GM23338 (cell line): ENCODE measurements around the gene MICAL3. TPM values are rescaled to one million over a fixed set of nuclear protein-coding genes. Genes with fewer than 3 reads are reported as not detected.

Experiments used
- ATAC-seq: fragments of 200-7000 bp; cut with Tn5 transposase; 3 replicates; pipeline ENCODE4 v1.9.1; 2020
- DNase-seq: peaks from one replicate; pipeline ENCODE4 v3.0.0-alpha.2; 2015; ENCODE audit warnings: low spot score
- H2AFZ ChIP-seq: fragments of 200-600 bp; sonication (generic); 2 replicates; pipeline ENCODE4 v1.8.0; 2016; ENCODE audit warnings: antibody characterized with exemption, mild to moderate bottlenecking, moderate library complexity
- H3F3A ChIP-seq: fragments of 200-600 bp; sonication (generic); replicated peaks from 2 replicates; pipeline ENCODE4 v1.8.0; 2017; ENCODE audit warnings: antibody characterized with exemption, mixed run types, low read depth
- H3K27ac ChIP-seq: fragments of 200-600 bp; sonication (generic); 2 replicates; pipeline ENCODE4 v1.6.1; 2016; ENCODE audit warnings: low read depth
- H3K27me3 ChIP-seq: fragments of 200-600 bp; sonication (generic); 2 replicates; pipeline ENCODE4 v1.8.0; 2016; ENCODE audit warnings: mild to moderate bottlenecking, mixed run types, moderate library complexity; ENCODE audit not compliant: insufficient read depth
- H3K36me3 ChIP-seq: fragments of 200-600 bp; sonication (generic); 2 replicates; pipeline ENCODE4 v1.8.0; 2016; ENCODE audit warnings: mild to moderate bottlenecking; ENCODE audit not compliant: insufficient read depth
- H3K4me1 ChIP-seq: fragments of 200-600 bp; sonication (generic); 2 replicates; pipeline ENCODE4 v1.8.0; 2016; ENCODE audit warnings: mild to moderate bottlenecking, moderate library complexity; ENCODE audit not compliant: insufficient read depth
- H3K4me2 ChIP-seq: fragments of 200-600 bp; sonication (generic); 2 replicates; pipeline ENCODE4 v1.7.1; 2017; ENCODE audit warnings: mixed run types
- H3K4me3 ChIP-seq: fragments of 200-600 bp; sonication (generic); 2 replicates; pipeline ENCODE4 v1.6.1; 2016; ENCODE audit warnings: mixed run types
- H3K79me2 ChIP-seq: fragments of 200-600 bp; sonication (generic); replicated peaks from 2 replicates; pipeline ENCODE4 v1.8.0; 2017; ENCODE audit warnings: mild to moderate bottlenecking; ENCODE audit not compliant: insufficient read depth
- H3K9me2 ChIP-seq: fragments of 200-600 bp; sonication (generic); 2 replicates; pipeline ENCODE4 v1.8.0; 2017; ENCODE audit not compliant: insufficient read depth
- H4K20me1 ChIP-seq: fragments of 200-600 bp; sonication (generic); replicated peaks from 2 replicates; pipeline ENCODE4 v1.8.0; 2017; ENCODE audit warnings: mild to moderate bottlenecking; ENCODE audit not compliant: insufficient read depth
- H3K27ac Mint-ChIP-seq: 2 replicates; pipeline ENCODE4 v1.8.0; 2020; ENCODE audit warnings: inconsistent platforms, mild to moderate bottlenecking, moderate library complexity, mixed read lengths
- H3K27me3 Mint-ChIP-seq: 3 replicates; pipeline ENCODE4 v1.8.0; 2022; ENCODE audit warnings: low read depth, mild to moderate bottlenecking, moderate library complexity, mixed read lengths, inconsistent platforms; ENCODE audit not compliant: insufficient read depth, poor library complexity
- H3K36me3 Mint-ChIP-seq: 3 replicates; pipeline ENCODE4 v1.8.0; 2021; ENCODE audit warnings: low read depth, mild to moderate bottlenecking, inconsistent platforms, moderate library complexity, mixed read lengths
- H3K4me1 Mint-ChIP-seq: 3 replicates; pipeline ENCODE4 v1.8.0; 2020; ENCODE audit warnings: mild to moderate bottlenecking, inconsistent platforms, mixed read lengths
- H3K4me3 Mint-ChIP-seq: 3 replicates; pipeline ENCODE4 v1.8.0; 2021; ENCODE audit warnings: moderate library complexity, mild to moderate bottlenecking, inconsistent platforms, mixed read lengths
- H3K9me3 Mint-ChIP-seq: 3 replicates; pipeline ENCODE4 v1.8.0; 2020; ENCODE audit warnings: moderate library complexity, mild to moderate bottlenecking, inconsistent platforms, mixed read lengths
- CREB1 ChIP-seq: fragments of 250-450 bp; sonication (Bioruptor Pico); IDR thresholded peaks from 2 replicates; pipeline ENCODE4 v1.5.0; 2020; ENCODE audit warnings: low read depth, mild to moderate bottlenecking, moderate library complexity
- EZH2 ChIP-seq: fragments of 200-600 bp; sonication (generic); IDR thresholded peaks from one replicate; pipeline ENCODE4 v1.8.0; 2017; ENCODE audit warnings: antibody characterized with exemption, mild to moderate bottlenecking, low read depth; ENCODE audit not compliant: unreplicated experiment
- EZH2phosphoT487 ChIP-seq: fragments of 200-600 bp; sonication (generic); IDR thresholded peaks from one replicate; pipeline ENCODE4 v1.8.1; 2018; ENCODE audit warnings: antibody characterized with exemption; ENCODE audit not compliant: unreplicated experiment
- JUNB ChIP-seq: IDR thresholded peaks from one replicate; pipeline ENCODE4 v1.6.1; 2016; ENCODE audit warnings: antibody characterized with exemption; ENCODE audit not compliant: unreplicated experiment
- NANOG ChIP-seq: IDR thresholded peaks from 2 replicates; pipeline ENCODE4 v1.6.1; 2016; ENCODE audit warnings: antibody characterized with exemption, borderline replicate concordance
- POLR2AphosphoS5 ChIP-seq: IDR thresholded peaks from 2 replicates; pipeline ENCODE4 v1.6.1; 2016; ENCODE audit warnings: antibody characterized with exemption, low read depth
- STAT1 ChIP-seq: IDR thresholded peaks from one replicate; pipeline ENCODE4 v1.6.1; 2016; ENCODE audit warnings: antibody characterized with exemption; ENCODE audit not compliant: unreplicated experiment
- ZNF114 ChIP-seq: fragments of 250-450 bp; sonication (Bioruptor Pico); IDR thresholded peaks from 2 replicates; pipeline ENCODE4 v1.5.0; 2020; ENCODE audit warnings: mild to moderate bottlenecking, moderate library complexity
- ZNF331 ChIP-seq: fragments of 250-450 bp; sonication (Bioruptor Pico); IDR thresholded peaks from 2 replicates; pipeline ENCODE4 v1.5.0; 2020; ENCODE audit warnings: low read depth, mild to moderate bottlenecking, moderate library complexity
- polyA plus RNA-seq: library from polyadenylated mRNA; unstranded; fragments of >200 nt; fragmentation: Nextera tagmentation; extraction: Ambion mirVana; gene quantifications from 2 replicates; pipeline ENCODE4 v1.2.1, GENCODE V29; 2016
- total RNA-seq: library from RNA; depleted of rRNA; stranded (reverse); fragments of >200 nt; shearing (Covaris generic); gene quantifications from 2 replicates; pipeline ENCODE4 v1.2.3, GENCODE V29; 2014
- TF ChIP-seq, protein P1 (sequence below): IDR thresholded peaks from one replicate; pipeline ENCODE4 v1.6.1; 2018; ENCODE audit warnings: antibody characterized with exemption; ENCODE audit not compliant: unreplicated experiment
- TF ChIP-seq, protein P2 (sequence below): fragments of 250-450 bp; sonication (Bioruptor Pico); IDR thresholded peaks from 2 replicates; pipeline ENCODE4 v1.5.0; 2020; ENCODE audit warnings: mild to moderate bottlenecking, moderate library complexity
- TF ChIP-seq, protein P3 (sequence below): IDR thresholded peaks from 2 replicates; pipeline ENCODE4 v1.6.1; 2016; ENCODE audit warnings: antibody characterized with exemption
- TF ChIP-seq, protein P4 (sequence below), 2 experiments: fragments of 200-600 bp in 1 of 2; sonication (generic) in 1 of 2; conservative IDR thresholded peaks; 2 replicates each; pipeline versions ENCODE4 v1.5.1 to v1.6.1; 2016 to 2017; ENCODE audit warnings: antibody characterized with exemption in 2 of 2, low read depth in 2 of 2, mild to moderate bottlenecking in 2 of 2, moderate library complexity in 1 of 2

The MICAL3 gene
- total and polyA plus RNA-seq, 2 experiments from 2014 or later: 10.1 to 33.9 TPM

DNA sequence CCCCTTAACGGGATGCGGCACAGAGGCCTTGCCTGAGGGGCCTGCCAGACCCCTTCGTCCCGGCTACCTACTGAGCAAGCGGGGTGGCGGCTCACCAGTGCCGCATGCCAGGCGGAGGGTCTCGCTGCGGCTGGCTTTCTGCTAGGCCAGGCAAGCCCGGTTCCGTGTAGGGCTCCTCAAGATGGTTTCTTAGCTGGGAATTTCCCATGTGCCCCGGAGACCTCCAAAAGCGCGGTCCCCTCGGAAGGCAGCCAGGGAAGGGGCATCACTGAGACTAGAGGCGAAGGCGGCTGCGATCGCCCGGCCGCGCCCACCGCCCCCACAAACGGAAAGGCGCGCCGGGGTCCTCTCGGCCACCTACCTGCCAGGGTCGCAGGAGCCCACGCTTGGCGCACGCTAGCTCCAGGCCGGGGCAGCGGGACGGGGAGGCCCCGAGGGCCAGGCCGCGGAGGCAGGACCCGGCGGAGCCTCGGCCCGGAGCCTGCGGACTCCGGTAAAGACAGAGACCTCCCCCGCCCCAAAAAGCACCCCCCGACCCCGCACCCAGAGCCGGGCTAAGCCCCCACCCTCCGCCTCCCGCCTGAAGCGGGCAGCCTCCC, 23.8 kb downstream of the MICAL3 start:
- peaks cover 16% of the 10 kb centered on the region; the same call in 1 of the 2 replicates for H4K20me1 ChIP-seq
- H3K36me3 ChIP-seq: no peaks in the 10 kb centered on the region
- ATAC-seq (peak; percentile 38), DNase-seq (peak; percentile 72)
- peak overlapping the region; percentile 84 for H3K4me3 ChIP-seq
- peaks cover 10% of the 10 kb centered on the region for H3K4me1 ChIP-seq
- peaks cover 8% of the 10 kb centered on the region; the same call in 1 of the 3 replicates for H3K9me3 Mint-ChIP-seq
- TF ChIP-seq JUNB (no peak), CREB1 (CRISPR knock-in tag) (no peak), POLR2AphosphoS5 (no peak), ZNF331 (no peak), ZNF114 (no peak), NANOG (no peak), STAT1 (no peak), EZH2 (no peak), EZH2phosphoT487 (no peak)
- TF ChIP-seq, protein P1, sequence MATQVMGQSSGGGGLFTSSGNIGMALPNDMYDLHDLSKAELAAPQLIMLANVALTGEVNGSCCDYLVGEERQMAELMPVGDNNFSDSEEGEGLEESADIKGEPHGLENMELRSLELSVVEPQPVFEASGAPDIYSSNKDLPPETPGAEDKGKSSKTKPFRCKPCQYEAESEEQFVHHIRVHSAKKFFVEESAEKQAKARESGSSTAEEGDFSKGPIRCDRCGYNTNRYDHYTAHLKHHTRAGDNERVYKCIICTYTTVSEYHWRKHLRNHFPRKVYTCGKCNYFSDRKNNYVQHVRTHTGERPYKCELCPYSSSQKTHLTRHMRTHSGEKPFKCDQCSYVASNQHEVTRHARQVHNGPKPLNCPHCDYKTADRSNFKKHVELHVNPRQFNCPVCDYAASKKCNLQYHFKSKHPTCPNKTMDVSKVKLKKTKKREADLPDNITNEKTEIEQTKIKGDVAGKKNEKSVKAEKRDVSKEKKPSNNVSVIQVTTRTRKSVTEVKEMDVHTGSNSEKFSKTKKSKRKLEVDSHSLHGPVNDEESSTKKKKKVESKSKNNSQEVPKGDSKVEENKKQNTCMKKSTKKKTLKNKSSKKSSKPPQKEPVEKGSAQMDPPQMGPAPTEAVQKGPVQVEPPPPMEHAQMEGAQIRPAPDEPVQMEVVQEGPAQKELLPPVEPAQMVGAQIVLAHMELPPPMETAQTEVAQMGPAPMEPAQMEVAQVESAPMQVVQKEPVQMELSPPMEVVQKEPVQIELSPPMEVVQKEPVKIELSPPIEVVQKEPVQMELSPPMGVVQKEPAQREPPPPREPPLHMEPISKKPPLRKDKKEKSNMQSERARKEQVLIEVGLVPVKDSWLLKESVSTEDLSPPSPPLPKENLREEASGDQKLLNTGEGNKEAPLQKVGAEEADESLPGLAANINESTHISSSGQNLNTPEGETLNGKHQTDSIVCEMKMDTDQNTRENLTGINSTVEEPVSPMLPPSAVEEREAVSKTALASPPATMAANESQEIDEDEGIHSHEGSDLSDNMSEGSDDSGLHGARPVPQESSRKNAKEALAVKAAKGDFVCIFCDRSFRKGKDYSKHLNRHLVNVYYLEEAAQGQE: no peak
- TF ChIP-seq, protein P2, sequence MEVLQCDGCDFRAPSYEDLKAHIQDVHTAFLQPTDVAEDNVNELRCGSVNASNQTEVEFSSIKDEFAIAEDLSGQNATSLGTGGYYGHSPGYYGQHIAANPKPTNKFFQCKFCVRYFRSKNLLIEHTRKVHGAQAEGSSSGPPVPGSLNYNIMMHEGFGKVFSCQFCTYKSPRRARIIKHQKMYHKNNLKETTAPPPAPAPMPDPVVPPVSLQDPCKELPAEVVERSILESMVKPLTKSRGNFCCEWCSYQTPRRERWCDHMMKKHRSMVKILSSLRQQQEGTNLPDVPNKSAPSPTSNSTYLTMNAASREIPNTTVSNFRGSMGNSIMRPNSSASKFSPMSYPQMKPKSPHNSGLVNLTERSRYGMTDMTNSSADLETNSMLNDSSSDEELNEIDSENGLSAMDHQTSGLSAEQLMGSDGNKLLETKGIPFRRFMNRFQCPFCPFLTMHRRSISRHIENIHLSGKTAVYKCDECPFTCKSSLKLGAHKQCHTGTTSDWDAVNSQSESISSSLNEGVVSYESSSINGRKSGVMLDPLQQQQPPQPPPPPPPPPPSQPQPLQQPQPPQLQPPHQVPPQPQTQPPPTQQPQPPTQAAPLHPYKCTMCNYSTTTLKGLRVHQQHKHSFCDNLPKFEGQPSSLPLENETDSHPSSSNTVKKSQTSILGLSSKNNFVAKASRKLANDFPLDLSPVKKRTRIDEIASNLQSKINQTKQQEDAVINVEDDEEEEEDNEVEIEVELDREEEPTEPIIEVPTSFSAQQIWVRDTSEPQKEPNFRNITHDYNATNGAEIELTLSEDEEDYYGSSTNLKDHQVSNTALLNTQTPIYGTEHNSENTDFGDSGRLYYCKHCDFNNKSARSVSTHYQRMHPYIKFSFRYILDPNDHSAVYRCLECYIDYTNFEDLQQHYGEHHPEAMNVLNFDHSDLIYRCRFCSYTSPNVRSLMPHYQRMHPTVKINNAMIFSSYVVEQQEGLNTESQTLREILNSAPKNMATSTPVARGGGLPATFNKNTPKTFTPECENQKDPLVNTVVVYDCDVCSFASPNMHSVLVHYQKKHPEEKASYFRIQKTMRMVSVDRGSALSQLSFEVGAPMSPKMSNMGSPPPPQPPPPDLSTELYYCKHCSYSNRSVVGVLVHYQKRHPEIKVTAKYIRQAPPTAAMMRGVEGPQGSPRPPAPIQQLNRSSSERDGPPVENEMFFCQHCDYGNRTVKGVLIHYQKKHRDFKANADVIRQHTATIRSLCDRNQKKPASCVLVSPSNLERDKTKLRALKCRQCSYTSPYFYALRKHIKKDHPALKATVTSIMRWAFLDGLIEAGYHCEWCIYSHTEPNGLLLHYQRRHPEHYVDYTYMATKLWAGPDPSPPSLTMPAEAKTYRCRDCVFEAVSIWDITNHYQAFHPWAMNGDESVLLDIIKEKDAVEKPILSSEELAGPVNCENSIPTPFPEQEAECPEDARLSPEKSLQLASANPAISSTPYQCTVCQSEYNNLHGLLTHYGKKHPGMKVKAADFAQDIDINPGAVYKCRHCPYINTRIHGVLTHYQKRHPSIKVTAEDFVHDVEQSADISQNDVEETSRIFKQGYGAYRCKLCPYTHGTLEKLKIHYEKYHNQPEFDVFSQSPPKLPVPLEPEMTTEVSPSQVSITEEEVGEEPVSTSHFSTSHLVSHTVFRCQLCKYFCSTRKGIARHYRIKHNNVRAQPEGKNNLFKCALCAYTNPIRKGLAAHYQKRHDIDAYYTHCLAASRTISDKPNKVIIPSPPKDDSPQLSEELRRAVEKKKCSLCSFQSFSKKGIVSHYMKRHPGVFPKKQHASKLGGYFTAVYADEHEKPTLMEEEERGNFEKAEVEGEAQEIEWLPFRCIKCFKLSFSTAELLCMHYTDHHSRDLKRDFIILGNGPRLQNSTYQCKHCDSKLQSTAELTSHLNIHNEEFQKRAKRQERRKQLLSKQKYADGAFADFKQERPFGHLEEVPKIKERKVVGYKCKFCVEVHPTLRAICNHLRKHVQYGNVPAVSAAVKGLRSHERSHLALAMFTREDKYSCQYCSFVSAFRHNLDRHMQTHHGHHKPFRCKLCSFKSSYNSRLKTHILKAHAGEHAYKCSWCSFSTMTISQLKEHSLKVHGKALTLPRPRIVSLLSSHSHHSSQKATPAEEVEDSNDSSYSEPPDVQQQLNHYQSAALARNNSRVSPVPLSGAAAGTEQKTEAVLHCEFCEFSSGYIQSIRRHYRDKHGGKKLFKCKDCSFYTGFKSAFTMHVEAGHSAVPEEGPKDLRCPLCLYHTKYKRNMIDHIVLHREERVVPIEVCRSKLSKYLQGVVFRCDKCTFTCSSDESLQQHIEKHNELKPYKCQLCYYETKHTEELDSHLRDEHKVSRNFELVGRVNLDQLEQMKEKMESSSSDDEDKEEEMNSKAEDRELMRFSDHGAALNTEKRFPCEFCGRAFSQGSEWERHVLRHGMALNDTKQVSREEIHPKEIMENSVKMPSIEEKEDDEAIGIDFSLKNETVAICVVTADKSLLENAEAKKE (CRISPR knock-in tag): no peak
- TF ChIP-seq, protein P3, sequence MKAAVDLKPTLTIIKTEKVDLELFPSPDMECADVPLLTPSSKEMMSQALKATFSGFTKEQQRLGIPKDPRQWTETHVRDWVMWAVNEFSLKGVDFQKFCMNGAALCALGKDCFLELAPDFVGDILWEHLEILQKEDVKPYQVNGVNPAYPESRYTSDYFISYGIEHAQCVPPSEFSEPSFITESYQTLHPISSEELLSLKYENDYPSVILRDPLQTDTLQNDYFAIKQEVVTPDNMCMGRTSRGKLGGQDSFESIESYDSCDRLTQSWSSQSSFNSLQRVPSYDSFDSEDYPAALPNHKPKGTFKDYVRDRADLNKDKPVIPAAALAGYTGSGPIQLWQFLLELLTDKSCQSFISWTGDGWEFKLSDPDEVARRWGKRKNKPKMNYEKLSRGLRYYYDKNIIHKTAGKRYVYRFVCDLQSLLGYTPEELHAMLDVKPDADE: no peak
- TF ChIP-seq, protein P4, sequence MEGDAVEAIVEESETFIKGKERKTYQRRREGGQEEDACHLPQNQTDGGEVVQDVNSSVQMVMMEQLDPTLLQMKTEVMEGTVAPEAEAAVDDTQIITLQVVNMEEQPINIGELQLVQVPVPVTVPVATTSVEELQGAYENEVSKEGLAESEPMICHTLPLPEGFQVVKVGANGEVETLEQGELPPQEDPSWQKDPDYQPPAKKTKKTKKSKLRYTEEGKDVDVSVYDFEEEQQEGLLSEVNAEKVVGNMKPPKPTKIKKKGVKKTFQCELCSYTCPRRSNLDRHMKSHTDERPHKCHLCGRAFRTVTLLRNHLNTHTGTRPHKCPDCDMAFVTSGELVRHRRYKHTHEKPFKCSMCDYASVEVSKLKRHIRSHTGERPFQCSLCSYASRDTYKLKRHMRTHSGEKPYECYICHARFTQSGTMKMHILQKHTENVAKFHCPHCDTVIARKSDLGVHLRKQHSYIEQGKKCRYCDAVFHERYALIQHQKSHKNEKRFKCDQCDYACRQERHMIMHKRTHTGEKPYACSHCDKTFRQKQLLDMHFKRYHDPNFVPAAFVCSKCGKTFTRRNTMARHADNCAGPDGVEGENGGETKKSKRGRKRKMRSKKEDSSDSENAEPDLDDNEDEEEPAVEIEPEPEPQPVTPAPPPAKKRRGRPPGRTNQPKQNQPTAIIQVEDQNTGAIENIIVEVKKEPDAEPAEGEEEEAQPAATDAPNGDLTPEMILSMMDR (conservative IDR thresholded peaks at IDR 0.05; ENCODE audit: low read depth in 2 of 2): no peak
- peak overlapping the region; percentile 66; the same call in 1 of the 2 replicates for H2AFZ ChIP-seq
- no peaks in the 10 kb centered on the region; the same call in 2 of the 3 replicates for H3K36me3 Mint-ChIP-seq
- H3K9me2 ChIP-seq: no peaks in the 10 kb centered on the region; the same call in 1 of the 2 replicates
- H3K4me2 ChIP-seq: peak overlapping the region; percentile 97
- H3K79me2 ChIP-seq: peaks cover 48% of the 10 kb centered on the region
- no peaks in the 10 kb centered on the region for H3F3A ChIP-seq
- no peak overlapping the region for H3K27ac Mint-ChIP-seq
- peak overlapping the region; percentile 70 for H3K4me3 Mint-ChIP-seq
- H3K27me3 ChIP-seq: 0 out of 2 replicates have a peak, but pooled peaks cover 4% of the 10 kb centered on the region
- peaks cover 10% of the 10 kb centered on the region for H3K4me1 Mint-ChIP-seq
- no peak overlapping the region for H3K27ac ChIP-seq
- H3K27me3 Mint-ChIP-seq: peaks cover 14% of the 10 kb centered on the region
